ENCODE data around the gene PEX12.

DNA sequence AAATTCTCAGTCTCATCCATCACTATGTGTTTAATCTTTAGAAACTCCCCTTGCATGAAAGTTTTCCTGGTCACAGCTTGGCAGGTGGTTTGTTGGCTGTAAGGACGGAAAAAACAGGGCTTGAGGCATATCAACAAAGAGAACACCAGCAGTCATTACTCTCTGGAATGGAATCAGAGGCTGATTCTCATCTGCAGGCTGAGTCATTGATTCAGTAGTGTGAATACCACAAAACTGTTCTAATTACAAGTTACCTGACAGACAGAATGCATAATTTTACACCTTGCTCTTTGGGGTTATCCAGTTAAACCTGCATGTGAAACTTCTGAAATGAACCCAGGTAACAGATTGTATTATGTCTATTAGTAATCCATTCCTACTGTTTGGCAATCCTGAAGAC is 29.4 kb downstream of the PEX12 start:
- TF ChIP-seq EZH2 (IDR thresholded peaks at IDR 0.05; ENCODE audit: borderline replicate concordance, low read length), result no peak
- TF ChIP-seq CTCF (conservative IDR thresholded peaks at IDR 0.05 in 1 of 2, IDR thresholded peaks at IDR 0.05 in 1 of 2; ENCODE audit: extremely low read depth in 1 of 2, insufficient read depth in 1 of 2, low read depth in 1 of 2, low read length in 2 of 2), result no peak
